HG02840 (cell line): ENCODE data around the gene LORICRIN.
A peak's percentile ranks its signal among the peaks of the same experiment; 100 is the strongest.
"Not testable (repeated sequence)": the region's sequence is repeated elsewhere in the genome, so short reads cannot be mapped to it uniquely, and the experiment has no call there.

Source experiments
- ATAC-seq: cut with Tn5 transposase; IDR thresholded peaks from one replicate; pipeline ENCODE4 v1.9.1; 2021; ENCODE audit warnings: mild to moderate bottlenecking, moderate library complexity, moderate number of reproducible peaks; ENCODE audit not compliant: unreplicated experiment, low FRiP score

The LORICRIN gene, protein sequence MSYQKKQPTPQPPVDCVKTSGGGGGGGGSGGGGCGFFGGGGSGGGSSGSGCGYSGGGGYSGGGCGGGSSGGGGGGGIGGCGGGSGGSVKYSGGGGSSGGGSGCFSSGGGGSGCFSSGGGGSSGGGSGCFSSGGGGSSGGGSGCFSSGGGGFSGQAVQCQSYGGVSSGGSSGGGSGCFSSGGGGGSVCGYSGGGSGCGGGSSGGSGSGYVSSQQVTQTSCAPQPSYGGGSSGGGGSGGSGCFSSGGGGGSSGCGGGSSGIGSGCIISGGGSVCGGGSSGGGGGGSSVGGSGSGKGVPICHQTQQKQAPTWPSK

DNA sequence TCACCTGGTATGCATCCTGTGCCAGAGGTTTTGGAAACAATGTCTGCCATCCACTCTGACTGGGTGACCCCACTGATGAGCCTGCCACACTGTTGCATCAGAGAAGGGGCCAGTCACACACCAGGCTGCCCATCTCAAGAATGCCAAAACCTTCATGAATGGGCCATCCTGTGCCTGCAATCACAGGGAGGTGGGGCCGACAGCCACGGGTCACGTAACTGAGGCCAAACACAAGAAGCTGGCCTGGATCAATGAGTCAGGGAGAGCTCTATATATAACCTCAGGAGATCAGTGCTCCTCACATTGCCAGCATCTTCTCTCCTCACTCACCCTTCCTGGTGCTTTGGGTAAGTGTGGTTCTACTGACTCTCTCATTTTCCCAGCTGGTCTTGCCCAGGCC, at the start of gene LORICRIN:
TSS of gene LORICRIN (plus strand) at position 301 of the 400 bp plus-strand sequence. CDS start 1,263 bp downstream, outside the sequence.
- no peak for ATAC-seq

DNA sequence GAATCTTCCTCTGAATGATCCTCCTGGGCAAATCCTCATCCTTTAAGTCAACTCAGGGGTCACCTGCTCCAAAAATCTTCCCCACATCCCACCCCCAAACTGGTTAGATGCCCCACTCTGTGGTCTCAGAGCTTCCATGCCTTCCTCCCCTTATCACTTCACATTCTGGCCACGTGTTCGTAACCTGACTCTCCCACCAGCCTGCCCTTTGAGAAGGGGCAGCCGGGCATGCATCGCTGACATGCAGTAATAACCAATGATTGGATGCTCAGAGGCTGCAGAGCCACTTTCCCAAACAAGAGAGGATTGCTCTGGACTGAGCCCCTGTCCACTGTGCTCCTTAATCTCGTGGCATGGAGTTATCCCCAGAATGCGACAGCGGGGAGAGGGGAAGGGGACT, 49.3 kb upstream of the LORICRIN start:
- no peak for ATAC-seq

DNA sequence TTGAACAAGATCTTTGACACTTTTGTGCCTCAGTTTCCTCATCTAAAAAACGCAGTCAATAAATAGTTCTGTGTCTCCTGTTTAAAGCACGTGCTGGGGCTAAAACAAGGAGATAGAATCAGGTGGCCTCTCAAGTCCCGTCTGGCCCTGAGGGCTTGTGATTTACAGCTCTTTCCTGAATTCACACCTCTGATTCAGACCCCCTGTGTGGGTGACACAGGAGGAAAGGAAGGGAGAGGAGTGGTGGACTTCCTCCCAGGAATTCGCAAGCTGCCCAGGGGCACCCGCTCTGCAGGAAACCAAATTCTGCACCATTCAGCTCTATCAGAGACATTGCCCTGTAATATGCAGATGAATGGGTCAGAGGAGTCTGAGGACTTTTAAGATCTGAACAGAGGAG, 47.3 kb upstream of the LORICRIN start:
- ATAC-seq = no peak

DNA sequence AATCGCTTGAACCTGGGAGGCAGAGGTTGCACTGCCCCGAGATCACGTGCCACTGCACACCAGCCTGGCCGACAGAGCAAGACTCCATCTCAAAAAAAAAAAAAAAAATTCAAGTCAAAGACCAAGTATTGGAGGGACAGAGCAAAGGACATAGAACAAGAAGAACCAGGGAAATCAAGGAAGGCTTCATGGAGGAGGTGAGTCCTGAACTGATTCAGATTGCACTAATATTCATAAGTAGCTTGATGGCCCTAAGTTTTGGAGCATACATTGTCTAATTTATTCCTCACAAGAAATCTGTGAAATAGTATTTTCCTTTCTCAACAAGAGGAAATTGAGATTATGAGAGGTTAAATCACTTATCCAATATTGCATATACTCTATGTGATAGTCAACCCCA, 46.0 kb upstream of the LORICRIN start:
- ATAC-seq = no peak

DNA sequence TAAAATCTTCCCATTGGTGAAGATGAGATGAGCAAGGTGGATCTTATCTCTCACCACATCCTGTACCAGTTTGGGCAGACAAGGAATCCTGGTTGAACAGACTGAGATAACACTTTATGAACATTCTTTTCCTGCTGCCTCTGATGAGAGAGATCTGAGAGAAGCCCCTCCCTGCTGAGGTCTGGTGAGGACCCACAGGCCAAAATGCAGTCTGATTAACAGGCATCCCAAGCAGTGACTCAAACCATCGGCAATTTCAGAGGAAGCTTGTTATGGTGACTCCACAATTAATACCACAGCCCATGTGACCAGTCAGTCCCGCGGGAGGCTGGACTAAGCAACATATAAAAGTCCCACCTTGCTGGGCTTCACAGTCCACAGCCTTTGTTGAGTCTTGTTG, 42.3 kb upstream of the LORICRIN start, which contains the start of gene PRR9:
TSS of gene PRR9 (plus strand) at position 373 of the 400 bp plus-strand sequence. CDS start 561 bp downstream, outside the sequence.
- ATAC-seq = no peak

DNA sequence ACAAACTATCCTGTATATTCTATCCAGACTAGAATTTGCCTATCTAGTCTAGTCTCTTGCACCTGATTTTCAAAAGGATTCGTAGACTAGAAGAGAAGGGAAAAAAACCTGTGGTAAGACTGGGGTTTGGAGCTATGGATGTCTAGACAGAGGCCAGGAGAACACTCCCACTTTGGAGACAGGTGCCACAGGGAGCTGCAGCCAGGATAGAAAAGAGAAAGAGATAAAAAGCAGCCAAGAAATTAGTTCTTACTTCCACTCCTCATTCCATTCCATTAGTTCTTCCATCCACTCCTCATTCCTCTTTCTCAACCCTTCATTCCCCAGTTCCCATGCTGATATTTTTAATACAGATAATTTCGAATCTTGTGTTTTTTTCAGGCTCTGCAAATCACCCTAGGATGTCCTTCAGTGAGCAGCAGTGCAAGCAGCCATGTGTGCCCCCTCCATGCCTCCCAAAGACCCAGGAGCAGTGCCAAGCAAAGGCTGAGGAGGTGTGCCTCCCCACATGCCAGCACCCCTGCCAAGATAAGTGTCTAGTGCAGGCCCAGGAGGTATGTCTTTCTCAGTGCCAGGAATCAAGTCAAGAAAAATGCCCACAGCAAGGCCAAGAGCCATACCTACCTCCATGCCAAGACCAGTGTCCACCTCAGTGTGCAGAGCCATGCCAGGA, 41.6 kb upstream of the LORICRIN start:
- ATAC-seq = no peak

DNA sequence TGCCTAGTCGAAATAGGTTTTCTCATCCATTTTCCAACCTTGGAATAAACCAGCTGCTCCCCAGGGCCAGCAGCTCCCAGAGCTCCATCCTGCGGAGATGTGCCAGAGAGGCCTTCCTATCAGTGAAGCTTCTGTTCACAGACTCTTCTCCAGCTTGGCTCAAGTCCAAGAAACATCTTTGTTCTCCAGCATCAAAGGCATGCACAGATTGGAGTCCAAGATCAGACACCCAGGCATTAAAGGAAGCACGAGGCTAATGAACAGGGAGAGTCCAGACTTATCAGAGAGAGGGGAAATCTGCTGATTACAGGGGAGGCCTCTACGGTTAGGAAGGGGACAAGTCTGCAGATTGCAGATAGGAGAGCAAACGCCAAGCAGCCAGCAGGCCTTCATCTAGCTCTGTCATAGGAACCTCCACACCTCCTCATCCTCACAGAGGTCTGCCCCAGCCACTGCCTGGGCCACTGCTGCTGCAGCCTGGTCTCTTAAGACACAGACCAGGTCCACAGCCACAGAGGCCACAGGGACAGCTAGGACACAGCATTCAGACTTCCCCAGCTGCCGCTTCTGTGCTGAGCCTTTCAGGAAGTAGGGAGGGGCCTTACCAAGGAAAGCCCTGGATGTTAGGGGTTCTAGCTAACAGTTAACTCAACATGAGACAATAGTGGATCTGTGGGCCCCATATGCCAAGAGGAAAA, 38.7 kb upstream of the LORICRIN start:
- ATAC-seq = no peak

DNA sequence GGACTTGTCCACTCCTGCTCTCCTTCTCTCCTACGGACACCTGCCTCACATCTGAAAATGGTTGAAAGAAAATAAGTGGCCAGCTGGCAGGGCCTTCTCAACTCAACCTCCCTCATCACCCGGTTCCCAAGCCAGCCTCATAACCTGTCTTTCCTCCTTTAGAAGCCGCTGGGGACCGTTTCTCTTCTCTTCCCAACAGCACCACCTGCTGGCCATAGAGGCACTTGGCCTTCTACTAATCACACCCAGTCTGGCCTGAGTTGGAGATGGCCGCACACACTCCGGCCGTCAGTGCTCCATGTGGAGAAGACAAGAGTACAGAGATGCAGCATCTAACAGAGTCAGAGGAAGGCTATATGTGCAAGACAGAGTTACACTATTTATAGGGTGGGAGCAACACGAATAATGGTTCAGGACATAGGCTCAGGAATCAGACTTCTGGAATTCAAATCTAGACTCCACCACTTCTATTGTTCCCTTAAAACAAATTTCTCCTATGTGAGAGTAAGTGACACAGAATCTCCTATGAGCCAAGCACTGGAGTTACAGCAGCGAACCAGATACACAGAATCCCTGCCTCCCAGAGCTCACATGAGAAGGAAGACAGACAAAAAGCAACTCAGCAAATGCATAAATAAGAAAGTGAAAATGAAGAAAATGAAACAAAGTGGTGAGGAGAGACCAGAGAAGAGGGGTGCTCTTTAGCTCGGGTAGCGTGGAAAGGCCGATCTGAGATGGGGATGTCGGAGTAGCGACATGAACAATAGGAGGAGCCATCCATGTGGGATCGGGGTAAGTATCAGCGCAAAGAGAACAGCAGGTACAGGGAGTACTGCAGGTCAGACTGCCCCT, 36.2 kb upstream of the LORICRIN start:
- peak; percentile 55 for ATAC-seq

DNA sequence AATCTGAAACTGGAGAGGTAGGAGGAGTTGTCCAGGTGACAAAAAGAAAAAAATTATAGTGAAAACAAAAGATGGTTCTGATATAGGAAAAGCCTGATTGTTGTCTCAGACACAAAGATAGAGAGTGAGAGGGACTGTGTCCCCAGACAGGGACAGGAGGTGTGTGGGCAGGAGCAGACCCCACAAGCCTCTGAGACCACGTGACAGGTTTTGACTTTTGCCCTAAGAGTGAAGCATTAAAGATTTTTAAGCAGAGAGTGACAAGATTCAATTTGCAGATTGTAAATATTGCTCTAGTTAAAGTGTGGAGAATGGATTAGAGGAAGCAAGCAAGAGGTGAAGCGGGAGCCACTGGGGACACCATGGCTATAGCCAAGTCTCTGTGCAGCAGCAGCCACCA, 31.7 kb upstream of the LORICRIN start:
- no peak for ATAC-seq

DNA sequence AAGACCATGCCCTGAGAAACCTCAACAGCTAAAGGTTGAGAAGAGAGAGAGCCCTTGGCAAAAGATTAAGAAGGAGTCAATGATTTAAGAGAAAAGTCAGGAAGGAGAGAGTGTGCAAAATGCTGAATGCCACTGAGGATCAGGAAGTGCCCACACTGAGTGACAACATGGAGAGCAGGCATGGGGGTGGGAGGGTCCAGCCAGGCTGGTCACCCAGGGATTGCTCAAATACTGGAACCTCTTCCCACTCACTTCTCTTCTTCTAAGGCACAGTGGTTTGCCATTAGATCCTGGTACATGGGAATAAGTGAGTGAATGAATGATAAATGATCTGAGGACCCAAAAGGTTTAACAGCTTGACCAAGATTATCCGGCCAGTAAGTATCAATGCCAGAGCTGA, 31.0 kb upstream of the LORICRIN start:
- ATAC-seq = no peak

DNA sequence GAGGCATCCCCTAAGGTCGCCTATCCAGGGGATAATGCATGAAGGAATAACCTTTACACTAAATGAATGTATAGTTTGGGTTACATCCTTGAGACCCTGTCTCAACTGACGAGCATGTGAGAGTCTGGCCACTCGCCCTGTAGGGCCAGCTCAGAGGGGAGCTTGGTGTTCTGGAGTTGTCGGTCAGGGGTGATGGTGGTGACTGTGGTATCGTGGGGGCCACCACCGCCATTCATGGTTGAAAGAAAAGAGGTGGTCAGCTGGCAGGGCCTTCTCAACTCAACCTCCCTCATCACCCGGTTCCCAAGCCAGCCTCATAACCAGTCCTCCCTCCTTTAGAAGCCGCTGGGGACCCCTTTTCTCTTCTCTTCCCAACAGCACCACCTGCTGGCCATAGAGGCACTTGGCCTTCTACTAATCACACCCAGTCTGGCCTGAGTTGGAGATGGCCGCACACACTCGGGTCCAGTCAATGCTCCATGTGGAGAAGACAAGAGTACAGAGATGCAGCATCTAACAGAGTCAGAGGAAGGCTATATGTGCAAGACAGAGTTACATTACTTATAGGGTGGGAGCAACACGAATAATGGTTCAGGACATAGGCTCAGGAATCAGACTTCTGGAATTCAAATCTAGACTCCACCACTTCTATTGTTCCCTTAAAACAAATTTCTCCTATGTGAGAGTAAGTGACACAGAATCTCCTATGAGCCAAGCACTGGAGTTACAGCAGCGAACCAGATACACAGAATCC, 30.2 kb upstream of the LORICRIN start:
- not testable (repeated sequence) for ATAC-seq

DNA sequence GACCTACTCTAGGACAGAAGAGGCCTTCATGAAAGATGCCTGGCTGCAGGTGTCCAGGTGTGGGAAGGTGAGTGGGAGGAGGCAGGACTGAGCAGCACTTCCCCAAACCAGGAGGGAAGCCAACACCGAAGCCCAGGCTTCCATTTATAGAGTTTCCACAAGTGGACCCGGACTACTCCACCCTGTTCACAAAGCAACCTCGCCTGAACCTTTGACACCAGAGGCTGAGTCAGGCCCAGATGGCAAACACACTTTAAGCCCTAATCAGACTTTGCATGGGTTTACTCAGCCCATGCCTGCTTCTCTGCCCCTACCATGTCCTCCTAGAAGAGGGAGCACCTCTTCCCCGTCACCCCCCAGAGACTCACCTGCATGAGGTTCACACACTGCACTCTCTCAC, 28.1 kb upstream of the LORICRIN start:
- no peak for ATAC-seq

DNA sequence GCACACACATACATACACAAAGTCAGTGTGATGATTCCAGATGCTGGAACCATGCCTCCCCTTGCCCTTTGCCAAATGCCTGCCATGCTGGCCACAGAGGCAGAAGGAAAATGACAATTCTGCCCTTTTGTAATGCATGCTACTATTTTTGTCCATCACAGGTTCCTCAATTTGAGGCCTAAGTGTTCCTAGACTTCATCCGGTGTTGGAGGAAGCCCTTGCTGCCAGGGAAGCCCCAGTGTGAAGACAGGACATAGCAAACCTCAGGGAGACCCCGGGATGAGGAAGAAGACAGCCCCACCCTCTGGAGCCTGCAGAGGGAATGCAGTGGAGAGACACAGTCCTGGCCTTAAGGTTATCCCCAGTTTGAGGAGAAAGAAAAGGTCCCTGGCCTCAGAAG, 27.7 kb upstream of the LORICRIN start:
- ATAC-seq = no peak

DNA sequence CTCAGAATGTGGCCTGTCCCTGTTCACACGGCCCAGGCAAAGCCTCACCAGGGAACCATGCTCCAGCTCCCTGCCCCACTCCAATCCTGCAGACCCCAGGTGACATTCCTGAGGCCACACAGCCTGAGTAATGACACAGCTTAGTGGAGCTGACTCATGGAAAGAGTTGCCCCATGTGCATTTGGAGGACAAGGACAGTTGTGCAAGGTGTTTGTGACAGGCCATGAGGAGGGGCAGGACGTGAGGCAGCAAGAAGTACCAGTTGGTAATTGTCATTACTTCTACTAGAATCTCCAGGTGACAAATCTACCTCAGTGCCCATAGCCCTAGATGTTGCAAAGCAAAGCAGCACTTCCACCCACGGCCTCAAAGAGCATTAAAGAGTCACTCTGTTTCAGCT, 26.9 kb upstream of the LORICRIN start:
- no peak for ATAC-seq

DNA sequence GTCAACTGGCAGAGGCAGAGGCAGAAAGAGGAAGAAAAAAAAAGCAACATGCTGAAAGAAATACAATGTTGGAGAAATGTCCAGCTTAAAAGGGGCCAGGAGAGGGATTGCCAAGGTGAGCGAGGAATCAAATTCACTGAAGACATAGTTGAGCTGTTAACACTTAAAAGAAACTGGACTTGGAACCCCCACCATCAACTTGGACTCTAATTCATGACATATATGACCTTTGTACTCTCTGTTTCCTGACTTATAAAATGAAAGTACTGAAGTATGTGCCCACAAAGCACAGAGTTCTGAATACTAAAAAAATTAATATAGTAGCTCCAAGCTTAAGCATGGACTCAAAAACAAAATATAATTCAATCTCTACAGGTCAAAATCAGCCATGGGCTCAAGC, 26.0 kb upstream of the LORICRIN start:
- ATAC-seq = no peak

DNA sequence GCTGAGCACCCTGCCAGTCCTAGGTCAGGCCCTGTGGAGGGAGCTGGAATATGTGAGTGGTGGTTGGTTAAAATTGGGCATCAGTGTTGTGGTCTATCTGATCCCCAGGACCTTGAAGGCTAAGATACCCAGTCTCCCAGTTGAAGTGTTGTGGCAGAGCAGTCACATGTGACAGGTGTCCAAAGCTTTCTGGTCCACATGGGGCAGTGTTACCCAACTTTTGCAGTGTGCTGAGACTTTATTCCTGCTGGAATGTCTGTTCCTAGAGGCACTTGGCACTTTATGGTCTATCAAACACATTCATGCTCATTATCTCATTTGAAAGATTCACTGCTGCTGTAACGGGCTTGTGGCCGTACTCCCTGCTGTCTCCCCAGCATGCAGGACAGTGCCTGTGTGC, 21.0 kb upstream of the LORICRIN start:
- ATAC-seq = no peak

DNA sequence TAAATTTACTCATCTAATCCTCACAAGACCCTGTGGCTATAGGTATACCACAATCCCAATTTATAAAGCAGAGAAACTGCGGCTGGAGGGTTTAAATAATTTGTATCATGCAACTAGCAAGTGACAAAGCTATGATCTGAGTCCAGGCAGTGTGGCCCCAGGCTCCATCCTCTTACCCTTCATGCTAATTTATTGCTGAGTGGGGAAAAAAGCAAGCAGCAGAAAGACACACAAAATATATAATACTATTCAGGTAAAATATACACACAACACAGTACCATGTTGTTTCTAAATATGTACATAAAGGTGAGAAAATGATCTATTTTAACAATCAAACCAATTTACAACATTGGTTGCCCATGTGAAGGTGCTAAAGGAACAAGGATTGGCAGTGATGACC, 17.3 kb upstream of the LORICRIN start:
- ATAC-seq = no peak

DNA sequence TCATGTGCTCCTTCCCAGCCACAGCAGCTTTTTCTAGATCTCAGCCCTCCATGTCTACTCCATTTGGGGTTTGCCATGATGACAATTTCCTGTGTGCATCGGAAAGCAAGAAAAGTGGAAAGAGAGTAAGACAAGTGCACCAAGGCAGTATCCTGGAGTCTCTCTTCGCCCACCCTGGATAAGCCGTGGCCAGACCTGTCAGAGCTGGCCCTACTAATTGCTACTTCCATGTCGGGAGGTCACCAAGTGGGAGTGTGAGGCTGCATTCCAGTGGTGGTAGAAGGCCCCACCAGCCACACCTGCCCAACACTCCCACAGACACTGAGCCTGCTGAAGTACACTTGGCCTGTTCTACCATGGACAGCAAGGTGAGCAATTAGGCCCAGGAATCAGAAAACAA, 14.0 kb upstream of the LORICRIN start:
- ATAC-seq = no peak

DNA sequence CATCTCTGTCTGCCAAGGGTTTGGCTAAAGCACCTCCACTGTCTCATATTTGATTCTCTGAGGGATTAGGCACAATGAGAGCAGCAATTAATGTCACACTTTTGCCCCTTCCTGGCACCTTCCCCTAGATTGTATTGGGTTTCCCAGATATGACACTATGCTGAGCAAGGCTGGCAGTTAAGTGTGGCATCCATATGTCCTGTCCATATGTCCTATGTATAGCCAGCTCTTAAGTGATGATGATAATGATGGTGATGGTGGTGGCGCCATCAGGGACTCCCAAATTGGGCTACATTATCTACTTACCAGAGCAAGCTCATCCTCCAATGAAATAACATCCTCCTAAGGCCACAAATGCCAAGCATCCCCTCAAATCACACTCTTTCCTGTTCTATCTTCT, 13.5 kb upstream of the LORICRIN start:
- ATAC-seq = no peak

DNA sequence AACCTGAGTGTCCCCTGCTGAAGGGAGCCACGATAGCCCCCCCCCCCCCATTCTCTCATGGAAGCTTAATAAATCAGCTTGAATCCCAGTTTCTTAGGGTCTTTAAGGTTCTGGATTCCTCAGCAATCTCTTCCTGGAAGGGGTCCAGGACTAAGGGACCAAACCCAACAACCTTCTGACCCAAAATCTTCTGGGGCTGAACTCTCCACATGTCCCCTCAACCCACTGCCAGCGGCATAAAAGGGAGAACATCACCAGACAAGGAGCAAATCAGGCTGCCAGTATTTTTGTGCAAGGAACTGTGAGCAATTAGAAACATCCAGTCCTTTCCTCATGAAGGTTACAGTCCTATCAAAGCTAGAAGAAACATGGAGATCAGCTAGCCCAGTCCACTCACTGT, 12.7 kb upstream of the LORICRIN start:
- ATAC-seq = no peak
